Activated CD8-positive, alpha-beta T cell treated with anti-CD3 and anti-CD28 coated beads for 36 hours (primary cell): ENCODE data around the gene CYB5A. TPM values are rescaled to one million over a fixed set of nuclear protein-coding genes. Genes with fewer than 3 reads are reported as not detected.
A peak's percentile ranks its signal among the peaks of the same experiment; 100 is the strongest.

ENCODE experiments used
- ATAC-seq: fragments of 200-7000 bp; cut with Tn5 transposase; one replicate; pipeline ENCODE4 v1.10.0; 2021; ENCODE audit warnings: mild to moderate bottlenecking, moderate library complexity
- CTCF ChIA-PET: fragments of 350-600 bp; sonication (Branson Sonifier 250); formaldehyde crosslinking; loops from one replicate; lab custom pipeline; 2021; ENCODE audit warnings: antibody characterized with exemption; lab: Charles Lee
- POLR2A ChIA-PET: fragments of 350-600 bp; sonication (Branson Sonifier 250); formaldehyde crosslinking; loops from one replicate; lab custom pipeline; 2021; ENCODE audit warnings: antibody characterized with exemption; lab: Charles Lee
- DNase-seq: peaks from one replicate; pipeline ENCODE4 v3.0.0-alpha.2; 2020
- H3K27ac Mint-ChIP-seq: one replicate; pipeline ENCODE4 v1.8.0; 2021; ENCODE audit warnings: mild to moderate bottlenecking, mixed read lengths
- H3K27me3 Mint-ChIP-seq: one replicate; pipeline ENCODE4 v1.8.0; 2021; ENCODE audit warnings: mixed read lengths
- H3K36me3 Mint-ChIP-seq: one replicate; pipeline ENCODE4 v1.8.0; 2021; ENCODE audit warnings: low read depth, mixed read lengths
- H3K4me1 Mint-ChIP-seq: one replicate; pipeline ENCODE4 v1.8.0; 2021; ENCODE audit warnings: low read depth, mixed read lengths
- H3K4me3 Mint-ChIP-seq: one replicate; pipeline ENCODE4 v1.8.0; 2021; ENCODE audit warnings: mild to moderate bottlenecking, moderate library complexity, mixed read lengths
- H3K9me3 Mint-ChIP-seq: one replicate; pipeline ENCODE4 v1.8.0; 2021; ENCODE audit warnings: mixed read lengths
- CTCF ChIP-seq: fragments of 200-600 bp; IDR thresholded peaks from one replicate; pipeline ENCODE4 v1.8.0; 2022; ENCODE audit warnings: antibody characterized with exemption, mild to moderate bottlenecking
- intact Hi-C: fragments of 100-400 bp; cut with micrococcal nuclease; formaldehyde crosslinking; loops from one replicate; pipeline ENCODE4 v1.10.0; 2022
- total RNA-seq, 2 experiments: library from RNA; stranded (reverse); gene quantifications; one replicate each; pipeline ENCODE4 v1.2.3, GENCODE V29; 2021

Gene CYB5A
- total RNA-seq = 10 to 100 TPM; 60.2 to 62.4 TPM

- Mint-ChIP-seq H3K27me3 (no peaks in the 10 kb centered on the region), H3K9me3 (no peaks in the 10 kb centered on the region), H3K36me3 (peaks cover 2% of the 10 kb centered on the region), H3K27ac (peak within 1 kb of the TSS; percentile 90), H3K4me3 (peak within 1 kb of the TSS; percentile 94), H3K4me1 (peaks cover 21% of the 10 kb centered on the region)
- TF ChIP-seq CTCF = peak; percentile 51
- peak; percentile 98 for DNase-seq
- ChIA-PET POLR2A (no interaction called here), CTCF (interaction anchor here (0.9 to 2.2 kb wide), 2 partner anchors 14 to 50 kb away, joined by 4 to 5 read pairs; no protein-coding TSS in a partner anchor)
- peak; percentile 99 for ATAC-seq
- intact Hi-C loops = no loop called here
Observed at GRCh38 chr18:74291771-74292540, at the start of gene CYB5A. CYB5A (minus strand) TSS chr18:74291963; CDS start chr18:74291875, 88 bp downstream.

- H3K4me3 Mint-ChIP-seq = no peak overlapping the region
- H3K36me3 Mint-ChIP-seq = no peaks in the 10 kb centered on the region
- no peaks in the 10 kb centered on the region for H3K9me3 Mint-ChIP-seq
- peaks cover 4% of the 10 kb centered on the region for H3K27me3 Mint-ChIP-seq
- intact Hi-C loops = no loop called here
- no peak overlapping the region for H3K27ac Mint-ChIP-seq
- no peak for TF ChIP-seq CTCF
- DNase-seq = no peak
- ChIA-PET CTCF (interaction anchor here (0.7 to 1.3 kb wide), 2 partner anchors 14 to 214 kb away, joined by 3 to 4 read pairs; no protein-coding TSS in a partner anchor), POLR2A (no interaction called here)
- no peaks in the 10 kb centered on the region for H3K4me1 Mint-ChIP-seq
- ATAC-seq = no peak
Observed at GRCh38 chr18:74337912-74338309, 46.1 kb upstream of the CYB5A start.

- no peak overlapping the region for H3K27ac Mint-ChIP-seq
- ChIA-PET POLR2A (no interaction called here), CTCF (interaction anchor here (1.3 kb wide), 1 partner anchor 214 kb away, joined by 4 read pairs; no protein-coding TSS in a partner anchor)
- no peak overlapping the region for H3K4me3 Mint-ChIP-seq
- TF ChIP-seq CTCF = no peak
- DNase-seq (no peak), ATAC-seq (no peak)
- no peaks in the 10 kb centered on the region for H3K9me3 Mint-ChIP-seq
- H3K27me3 Mint-ChIP-seq = peaks cover 4% of the 10 kb centered on the region
- H3K4me1 Mint-ChIP-seq = no peaks in the 10 kb centered on the region
- intact Hi-C loops = no loop called here
- H3K36me3 Mint-ChIP-seq = no peaks in the 10 kb centered on the region
Observed at GRCh38 chr18:74337155-74337911, 45.6 kb upstream of the CYB5A start.

GRCh38 chr18:74336656-74337055, 44.9 kb upstream of the CYB5A start:
- peaks cover 4% of the 10 kb centered on the region for H3K27me3 Mint-ChIP-seq

More at GRCh38 chr18:74336656-74337055, 44.9 kb upstream of the CYB5A start:
- no peak for TF ChIP-seq CTCF
- H3K4me3 Mint-ChIP-seq = no peak overlapping the region
- no peak for ATAC-seq
- no peaks in the 10 kb centered on the region for H3K9me3 Mint-ChIP-seq
- no peak overlapping the region for H3K27ac Mint-ChIP-seq
- no peaks in the 10 kb centered on the region for H3K36me3 Mint-ChIP-seq
- H3K4me1 Mint-ChIP-seq = no peaks in the 10 kb centered on the region
- intact Hi-C loops = no loop called here
- DNase-seq = no peak
- CTCF ChIA-PET = no interaction called here
- POLR2A ChIA-PET = no interaction called here
